GM21528 (cell line): ENCODE data around the gene SLC51A.
"Not testable (repeated sequence)": the region's sequence is repeated elsewhere in the genome, so short reads cannot be mapped to it uniquely, and the experiment has no call there.

Source experiments
- ATAC-seq: cut with Tn5 transposase; IDR thresholded peaks from one replicate; pipeline ENCODE4 v1.9.1; 2021; ENCODE audit warnings: mild to moderate bottlenecking, moderate library complexity; ENCODE audit not compliant: unreplicated experiment, low FRiP score

SLC51A gene

DNA sequence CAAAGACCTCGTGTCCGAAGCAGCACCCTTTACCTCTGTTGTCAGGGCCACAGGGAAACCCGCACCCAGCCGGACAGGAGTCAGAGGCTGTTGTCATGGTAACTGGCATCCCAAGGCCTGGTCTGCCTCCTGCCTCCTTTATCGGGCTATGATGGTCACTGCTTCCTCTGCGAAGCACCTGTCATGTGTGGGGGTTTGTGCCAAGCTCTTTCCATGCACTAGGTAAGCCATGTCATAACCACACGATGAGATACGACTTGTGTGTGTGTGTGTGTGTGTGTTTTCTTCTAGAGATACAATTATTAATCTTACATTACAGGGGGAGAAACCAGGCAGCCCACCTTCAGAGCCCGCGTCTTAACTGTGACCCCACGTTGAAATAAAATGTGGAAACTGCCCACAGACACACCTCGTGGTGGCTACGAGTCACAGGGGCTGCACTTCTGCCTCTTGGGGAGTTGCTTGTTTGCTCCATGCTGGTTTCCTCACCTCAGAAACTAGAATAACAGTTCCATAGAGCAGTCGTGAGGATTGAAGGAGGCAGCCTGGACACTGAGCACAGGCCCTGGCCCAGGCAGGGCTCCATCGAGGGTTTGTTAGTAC lies 23.1 kb upstream of the SLC51A start:
- ATAC-seq: no peak

DNA sequence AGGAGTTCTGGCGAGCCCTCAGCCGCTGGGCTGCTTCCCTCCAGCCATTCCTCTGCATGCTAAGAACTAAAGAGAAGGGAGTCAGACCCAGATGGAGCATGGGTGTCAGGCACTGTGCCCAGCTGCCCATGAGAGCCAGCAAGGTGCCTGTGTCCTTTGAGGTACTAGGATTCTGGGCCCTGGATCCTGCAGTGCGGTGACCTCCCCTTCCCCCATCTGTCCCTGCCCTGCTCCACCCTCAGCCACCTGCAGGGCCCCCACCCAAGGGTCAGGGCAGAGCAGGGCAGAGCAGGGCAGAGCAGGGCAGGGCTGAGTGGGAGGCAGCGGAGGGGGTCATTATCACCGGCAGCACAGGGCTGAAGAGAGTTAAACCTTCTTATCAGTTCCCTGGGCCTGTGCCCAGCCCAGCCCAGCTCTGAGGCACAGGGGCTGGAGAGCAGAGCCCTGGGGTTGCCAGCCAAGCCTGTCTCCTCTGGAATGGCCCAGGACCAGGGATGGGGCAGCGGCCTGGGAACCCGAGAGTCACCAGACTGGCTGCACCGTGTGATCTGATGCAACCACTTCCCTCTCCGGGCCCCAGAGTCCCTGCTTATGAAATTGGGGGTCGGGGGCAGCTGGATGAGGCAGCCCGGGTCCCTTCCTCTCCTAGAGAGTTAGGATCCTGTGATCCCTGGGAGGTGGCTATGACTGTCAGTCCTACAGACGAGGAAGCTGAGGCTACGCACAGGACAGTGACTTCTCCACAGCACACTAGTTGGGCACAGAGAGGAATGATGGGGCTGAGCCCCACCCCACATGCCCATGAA lies 22.4 kb upstream of the SLC51A start:
- ATAC-seq: no peak

DNA sequence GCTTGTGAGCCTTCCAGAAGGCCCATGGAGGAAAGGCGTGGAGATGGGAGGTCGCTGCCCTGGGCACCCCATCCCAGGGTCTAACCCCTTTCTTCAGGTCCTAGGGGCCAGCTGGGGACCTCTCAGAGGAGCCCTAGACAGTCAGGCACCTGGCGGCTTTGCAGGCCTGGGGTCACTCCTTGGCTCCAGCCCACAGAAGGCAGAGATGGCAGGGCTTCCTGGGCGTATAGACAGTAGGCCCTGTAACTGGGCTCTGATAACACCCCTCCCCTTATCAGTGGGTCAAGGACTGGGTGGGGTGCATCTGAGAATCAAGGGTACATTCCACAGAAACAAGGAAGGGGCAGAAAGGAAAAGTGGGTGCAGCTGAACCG lies 21.8 kb upstream of the SLC51A start:
- no peak for ATAC-seq

DNA sequence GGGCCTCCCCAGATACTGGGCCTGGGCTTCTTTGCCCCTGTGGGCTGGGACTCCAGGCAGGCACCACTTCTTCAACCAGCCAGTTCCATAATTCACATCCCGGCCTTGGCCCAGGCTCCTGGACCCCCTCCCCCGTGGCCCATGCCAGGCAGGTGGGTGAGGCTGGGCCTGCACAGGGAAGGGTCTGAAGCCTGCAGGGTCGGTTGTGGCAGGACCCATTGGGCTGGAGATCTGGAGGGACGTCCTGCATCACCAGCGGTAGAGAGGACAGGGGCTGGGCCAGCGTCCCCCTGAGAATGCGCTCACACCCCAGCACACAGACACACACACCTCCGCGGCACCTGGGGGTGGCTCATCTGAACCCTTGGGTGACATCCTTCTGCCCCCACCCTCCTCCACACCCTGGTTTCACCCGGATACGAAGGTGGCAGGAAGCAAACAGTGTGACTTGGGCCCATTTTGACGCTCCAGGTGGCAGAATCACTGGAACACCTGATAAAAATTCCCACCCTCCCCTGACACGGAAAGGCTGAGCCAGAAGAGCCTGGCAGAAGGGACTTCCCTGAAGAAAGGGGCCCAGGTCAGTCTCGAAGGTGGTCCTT lies 20.6 kb upstream of the SLC51A start:
- no peak for ATAC-seq

DNA sequence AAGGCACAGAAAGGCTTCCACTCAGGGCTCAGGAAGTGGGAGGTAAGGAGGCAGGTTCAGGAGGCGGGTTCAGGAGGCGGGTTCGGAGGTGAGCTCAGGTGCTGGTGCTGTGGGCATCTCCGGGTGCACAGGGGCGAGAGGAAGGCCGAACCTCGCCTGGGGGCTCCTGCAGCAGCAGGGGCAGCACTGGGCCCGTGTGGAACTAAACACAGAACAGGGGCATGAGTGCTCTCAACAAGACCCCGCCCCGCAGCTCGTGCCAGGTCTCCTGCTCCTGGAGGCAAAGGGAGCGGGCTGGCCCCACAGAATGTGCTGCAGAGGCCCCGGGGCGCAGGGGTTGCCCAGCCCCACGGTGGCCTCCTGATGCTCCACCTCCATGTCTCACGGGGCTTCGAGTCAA lies 18.8 kb upstream of the SLC51A start:
- no peak for ATAC-seq

DNA sequence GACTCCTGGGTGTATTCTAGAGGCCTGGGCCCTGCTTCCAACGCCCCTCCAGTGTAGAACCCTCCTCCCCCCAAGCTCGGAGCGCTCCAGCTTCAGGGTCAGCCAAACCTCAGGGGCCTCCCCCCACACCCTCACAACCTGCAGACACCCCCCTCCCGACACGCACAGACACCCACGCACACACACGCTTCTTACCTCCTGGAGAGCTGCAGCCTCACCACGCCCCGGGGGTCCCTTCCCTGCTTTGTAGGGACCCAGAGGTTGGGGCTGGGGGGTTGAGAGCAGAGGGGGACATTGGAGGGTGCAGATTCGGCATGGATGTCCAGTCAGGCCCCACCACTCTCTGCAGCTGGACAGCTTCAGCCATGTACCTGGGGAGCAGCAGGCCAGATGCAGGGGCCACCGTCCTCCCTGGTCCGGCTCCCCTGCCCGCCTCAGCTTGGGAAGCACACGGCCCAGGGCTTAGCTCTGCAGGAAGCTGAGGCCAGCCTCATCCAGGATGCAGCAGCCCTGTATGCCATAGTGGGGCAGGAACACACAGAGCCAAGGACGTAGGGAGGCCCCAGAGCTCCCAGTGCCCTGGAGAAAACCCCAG lies 18.2 kb upstream of the SLC51A start:
- ATAC-seq: no peak

DNA sequence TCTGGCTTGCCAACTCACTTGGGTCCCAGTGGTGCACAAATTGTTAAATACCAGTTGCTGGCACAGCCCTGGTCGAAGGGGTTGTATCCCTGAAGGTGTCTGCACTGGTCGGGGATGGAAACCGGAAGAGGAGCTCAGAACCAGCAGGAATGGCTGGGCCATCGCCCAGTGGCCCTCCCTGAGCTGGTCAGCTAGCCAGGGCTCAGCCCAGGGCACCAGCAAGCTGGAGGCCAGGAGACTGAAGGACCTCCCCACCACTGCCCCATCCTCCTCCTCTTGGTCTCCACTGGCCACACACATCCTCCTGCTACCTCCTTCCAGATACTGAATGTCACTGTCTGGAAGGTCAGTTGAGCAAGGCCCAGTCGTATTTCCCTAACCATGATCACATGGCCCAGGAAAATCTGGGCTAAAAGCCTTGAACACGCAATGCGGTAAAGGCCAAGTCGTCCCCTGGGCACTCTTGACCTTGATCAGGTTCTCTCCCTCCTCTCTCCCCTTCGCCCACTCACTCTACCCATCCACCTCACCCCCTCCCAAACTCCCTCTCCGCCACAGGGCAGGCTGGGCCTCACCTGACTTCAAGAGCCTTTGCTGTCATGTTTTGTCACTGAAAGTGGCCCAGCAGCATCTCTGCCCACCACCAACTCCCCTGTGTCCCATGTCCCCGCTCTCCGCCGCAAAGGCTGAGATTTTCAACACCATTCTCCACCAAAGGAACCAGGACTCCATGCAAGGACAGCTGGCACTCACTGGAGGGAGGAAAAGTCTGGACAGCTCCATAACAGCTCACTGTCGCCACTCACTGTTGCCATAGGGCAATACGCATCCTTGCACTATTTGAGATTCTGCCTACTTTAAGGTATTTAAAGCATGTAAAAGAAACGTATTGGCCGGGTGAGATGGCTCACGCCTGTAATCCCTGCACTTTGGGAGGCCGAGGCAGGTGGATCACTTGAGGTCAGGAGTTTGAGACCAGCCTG lies 17.3 kb upstream of the SLC51A start:
- ATAC-seq: no peak

DNA sequence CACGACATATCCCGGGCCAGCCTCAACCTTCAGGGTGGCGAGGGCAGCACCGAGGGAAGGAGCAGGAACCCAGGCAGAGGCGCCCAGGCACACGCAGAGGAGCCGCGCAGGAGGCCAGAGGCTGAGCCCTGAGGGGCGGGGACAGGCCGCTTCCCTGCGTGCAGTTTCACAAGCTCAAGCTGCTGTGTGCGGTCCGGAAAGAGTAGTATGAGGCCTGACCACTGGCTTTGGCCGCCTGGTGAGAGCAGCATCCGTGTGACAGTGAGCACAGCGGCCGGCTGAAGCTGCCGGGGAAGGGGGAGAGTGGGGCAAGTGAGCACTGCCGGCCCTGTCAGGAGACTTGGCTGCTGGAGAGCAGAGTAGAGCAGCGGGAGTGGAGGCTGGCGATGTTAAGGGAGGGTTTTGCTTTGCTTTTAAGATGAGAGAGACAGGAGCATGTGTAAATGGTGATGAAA lies 13.8 kb upstream of the SLC51A start:
- no peak for ATAC-seq

DNA sequence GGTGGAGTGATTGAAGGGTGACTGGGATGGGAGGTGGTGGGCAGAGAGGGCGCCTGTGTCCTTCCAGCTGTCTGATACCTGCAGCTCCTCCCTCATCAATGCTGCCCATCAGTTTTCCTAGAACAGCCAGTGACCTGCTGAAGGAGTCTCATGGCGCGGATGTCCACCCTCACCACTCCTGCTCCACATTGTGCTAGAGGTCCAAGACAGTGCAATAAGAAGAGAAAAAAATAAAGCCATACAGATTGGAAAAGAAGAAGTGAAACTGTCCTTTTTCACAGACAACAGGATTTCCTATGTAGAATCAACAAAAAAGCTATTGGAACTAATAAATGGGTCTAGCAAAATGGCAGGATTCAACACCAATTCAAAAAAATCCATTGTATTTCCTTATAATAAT lies 12.5 kb upstream of the SLC51A start:
- ATAC-seq: no peak

DNA sequence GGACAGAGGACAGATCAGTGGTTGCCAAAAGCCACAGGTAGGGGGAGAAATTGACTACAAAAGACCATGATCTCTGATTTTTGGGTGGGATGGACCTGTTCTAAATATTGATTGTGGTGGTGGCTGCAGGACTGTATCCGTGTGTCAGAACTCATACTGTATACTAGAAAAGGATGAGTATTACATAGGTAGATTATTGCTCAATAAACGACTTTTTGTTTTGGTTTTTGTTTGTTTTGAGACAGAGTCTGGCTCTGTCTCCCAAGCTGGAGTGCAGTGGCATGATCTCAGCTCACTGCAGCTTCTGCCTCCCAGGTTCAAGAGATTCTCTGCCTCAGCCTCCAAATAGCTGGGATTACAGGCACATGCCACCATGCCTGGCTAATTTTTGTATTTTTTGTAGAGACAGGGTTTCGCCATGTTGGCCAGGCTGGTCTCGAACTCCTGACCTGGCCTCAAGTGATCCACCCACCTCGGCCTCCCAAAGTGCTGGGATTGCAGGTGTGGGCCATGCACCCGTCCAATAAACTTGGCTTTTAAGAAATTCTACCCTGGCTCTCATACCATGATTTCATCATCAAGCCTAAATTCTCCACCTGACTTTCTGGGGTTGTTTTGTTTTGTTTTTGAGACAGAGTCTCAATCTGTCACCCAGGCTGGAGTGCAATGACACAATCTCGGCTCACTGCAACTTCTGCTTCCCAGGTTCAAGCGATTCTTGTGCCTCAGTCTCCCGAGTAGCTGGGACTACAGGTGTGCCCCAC lies 10.7 kb upstream of the SLC51A start:
- ATAC-seq: not testable (repeated sequence)

DNA sequence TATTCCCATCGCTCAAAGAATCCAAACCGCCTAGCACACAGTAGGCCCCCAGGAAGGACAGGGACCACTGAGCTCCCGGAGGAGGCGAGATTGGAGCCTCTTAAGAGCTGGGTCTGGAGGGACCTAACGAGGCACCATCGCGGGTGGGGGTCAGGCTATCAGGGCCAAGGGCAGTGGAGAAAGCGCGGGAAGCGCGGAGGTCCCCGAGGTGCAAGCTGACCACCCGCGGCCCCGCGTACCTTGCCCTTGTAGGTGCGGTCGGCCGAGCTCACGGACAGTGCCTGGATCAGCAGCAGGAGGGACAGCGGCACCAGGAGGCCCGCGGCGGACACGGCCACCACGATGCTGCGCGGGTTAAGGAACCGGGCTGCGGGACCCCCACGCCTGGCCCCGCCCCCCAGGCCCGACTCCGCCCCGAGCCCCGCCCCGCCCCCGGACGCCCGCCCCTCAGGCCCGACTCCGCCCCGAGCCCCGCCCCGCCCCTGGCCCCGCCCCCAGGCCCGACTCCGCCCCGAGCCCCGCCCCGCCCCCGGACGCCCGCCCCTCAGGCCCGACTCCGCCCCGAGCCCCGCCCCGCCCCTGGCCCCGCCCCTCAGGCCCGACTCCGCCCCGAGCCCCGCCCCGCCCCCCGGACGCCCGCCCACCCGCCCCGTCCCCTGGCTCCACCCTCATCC lies 9.0 kb upstream of the SLC51A start:
- ATAC-seq: no peak

DNA sequence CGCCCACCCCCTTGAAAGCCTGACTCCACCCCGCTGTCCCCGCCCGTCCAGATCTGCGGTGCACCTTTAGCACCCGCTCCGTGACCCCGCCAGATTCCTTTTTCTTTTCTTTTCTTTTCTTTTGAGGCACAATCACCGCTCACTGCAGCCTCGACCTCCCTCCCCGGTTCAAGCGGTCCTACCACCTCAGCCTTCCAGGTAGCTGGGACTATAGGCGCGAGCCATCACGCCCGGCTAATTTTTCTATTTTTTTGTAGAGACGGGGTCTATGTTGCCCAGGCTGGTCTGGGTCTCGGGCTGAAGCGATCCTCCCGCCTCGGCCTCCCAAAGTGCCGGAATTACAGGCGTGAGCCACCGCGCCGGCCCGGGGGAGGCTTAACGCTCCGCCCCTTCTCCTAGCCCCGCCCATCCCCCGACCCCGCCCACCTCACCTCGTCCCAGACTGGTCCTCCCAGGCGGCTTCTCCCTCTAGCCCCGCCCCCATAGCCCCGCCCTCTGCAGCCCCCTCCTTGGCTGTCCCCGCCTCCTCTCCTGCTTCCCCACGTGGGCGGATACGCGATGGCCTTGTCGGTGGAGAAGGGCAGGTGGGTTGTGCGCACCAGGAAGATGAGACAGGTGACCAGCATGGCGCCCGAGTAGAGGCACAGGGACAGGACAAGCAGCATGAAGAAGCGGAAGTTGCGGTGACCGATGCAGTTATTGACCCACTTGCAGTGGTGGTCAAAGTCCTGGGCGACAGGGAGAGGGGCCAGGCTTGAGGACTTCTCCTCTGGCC lies 8.3 kb upstream of the SLC51A start:
- no peak for ATAC-seq

DNA sequence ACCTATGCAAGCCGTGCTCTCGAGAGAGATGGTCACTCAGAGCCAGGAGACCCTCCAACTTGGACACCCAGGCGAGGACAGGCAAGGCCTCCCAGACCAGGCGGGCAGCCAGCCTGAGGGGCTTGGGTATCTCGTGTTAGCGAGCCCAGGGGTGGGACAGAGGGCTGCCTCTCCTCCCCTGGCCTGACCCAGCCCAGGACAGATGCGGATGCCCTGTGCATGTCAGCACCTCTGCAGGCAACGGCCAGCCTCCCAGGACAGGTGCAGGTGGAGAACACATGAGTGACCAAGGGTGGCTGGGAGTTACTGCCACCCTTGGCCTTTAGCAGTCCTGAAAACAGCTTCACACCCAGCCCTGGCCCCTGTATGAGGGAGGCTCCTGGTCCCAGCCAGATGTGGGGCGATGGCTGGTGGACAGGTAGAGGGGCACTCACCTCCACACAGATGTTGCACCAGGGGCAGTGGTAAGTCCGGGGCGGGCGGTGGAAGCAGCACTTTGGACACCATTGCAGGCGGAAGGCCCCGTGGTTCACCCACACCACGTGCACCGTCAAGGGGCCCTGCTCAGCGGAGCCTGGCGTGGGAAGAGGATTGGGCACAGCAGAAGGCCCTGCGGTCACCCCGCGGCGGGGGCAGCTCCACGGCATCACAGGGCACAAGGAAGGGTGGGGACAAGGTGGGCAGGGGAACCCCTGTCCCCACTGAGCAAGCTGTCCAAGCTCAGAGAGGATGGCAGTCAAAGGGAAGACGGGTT lies 7.2 kb upstream of the SLC51A start:
- no peak for ATAC-seq

DNA sequence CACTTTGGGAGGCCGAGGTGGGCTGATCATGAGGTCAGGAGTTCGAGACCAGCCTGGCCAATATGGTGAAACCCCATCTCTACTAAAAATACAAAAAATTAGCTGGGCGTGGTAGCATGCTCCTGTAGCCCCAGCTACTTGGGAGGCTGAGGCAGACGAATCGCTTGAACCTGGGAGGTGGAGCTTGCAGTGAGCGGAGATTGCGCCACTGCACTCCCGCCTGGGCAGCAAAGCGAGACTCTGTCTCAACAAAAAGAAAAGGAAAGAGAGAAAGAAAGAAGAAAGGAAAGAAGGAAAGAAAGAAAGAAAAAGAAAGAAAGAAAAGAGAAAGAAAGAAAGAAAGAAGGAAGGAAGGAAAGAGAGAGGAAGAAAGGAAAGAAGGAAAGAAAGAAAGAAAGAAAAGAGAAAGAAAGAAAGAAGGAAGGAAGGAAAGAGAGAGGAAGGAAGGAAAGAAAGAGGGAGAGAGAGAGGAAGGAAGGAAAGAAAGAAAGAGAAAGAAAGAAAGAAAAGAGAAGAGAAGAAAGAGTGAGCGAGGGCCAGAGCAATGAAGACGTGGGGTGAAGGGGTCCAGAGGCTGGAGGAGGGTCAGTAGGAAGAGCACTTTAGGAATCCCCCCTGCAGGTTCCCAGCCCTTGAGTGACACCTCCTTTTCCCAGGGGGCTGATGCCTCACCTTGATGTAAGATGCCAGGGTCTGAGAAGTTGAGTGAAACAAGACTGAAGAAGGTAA lies 6.2 kb upstream of the SLC51A start:
- ATAC-seq: not testable (repeated sequence)

DNA sequence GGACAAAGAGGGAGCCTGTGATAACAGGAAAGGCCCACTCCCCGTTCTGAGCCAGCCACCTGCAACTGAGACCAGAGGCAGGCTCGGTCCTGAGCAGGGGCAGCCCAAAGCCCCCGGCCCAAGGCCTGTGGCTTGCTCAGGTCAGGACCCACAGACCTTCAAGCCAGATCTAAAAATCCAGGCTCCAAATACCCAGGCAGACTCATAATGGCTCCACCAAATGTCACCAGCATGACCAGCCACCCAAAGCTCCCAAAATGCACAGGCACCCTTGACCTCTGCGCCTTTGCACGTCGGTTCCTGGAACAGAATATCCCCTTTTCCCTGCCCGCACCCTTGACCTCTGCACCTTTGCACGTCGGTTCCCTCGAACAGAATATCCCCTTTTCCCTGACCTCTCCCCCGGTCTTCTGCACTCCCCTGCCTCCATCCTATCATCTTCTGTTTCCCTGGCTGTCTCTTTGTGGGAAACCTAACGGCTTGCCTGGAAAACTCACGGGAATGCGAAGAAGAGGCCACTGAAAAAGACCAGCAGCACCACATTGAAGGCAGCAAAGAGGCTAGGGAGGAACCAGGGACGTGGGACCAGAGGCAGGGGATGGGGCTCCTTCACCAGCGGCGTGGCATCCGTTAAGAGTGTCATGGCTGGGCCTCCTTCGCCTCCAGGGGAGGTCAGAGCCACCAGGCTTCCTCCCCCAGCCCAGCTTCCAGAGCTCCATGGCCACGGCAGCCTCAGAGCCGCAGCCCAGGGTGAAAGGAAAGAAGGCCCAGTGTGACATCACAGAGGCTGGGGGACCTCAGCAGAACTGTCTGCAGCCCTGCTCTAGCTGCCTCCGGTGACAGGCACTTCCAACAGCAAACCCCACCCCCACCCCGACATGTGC lies 5.4 kb upstream of the SLC51A start, which contains the start of gene ZDHHC19:
TSS of gene ZDHHC19 (minus strand) at position 728 of the 884 bp plus-strand sequence. CDS start at position 643, 85 bp downstream.
- no peak for ATAC-seq
